Stimulated activated CD8-positive, alpha-beta memory T cell treated with anti-CD3 and anti-CD28 coated beads, Interleukin-7, amount 100 ng/mL, for 24 hours (primary cell): Measurements from ENCODE around the gene WDR90.
"Not testable (repeated sequence)": the region's sequence is repeated elsewhere in the genome, so short reads cannot be mapped to it uniquely, and the experiment has no call there.

ENCODE experiments used
- DNase-seq: peaks from one replicate; pipeline ENCODE4 v3.0.0-alpha.2; 2020; ENCODE audit warnings: low read depth

The WDR90 gene

GRCh38 chr16:689175-689897 is 40.2 kb downstream of the WDR90 start:
- no peak for DNase-seq

GRCh38 chr16:691242-691641 is 42.1 kb downstream of the WDR90 start:
- DNase-seq, result not testable (repeated sequence)

- no peak for DNase-seq
Measured at GRCh38 chr16:692356-693108, 43.4 kb downstream of the WDR90 start.

GRCh38 chr16:693364-693763 is 44.2 kb downstream of the WDR90 start:
- no peak for DNase-seq

GRCh38 chr16:693766-694165 is 44.6 kb downstream of the WDR90 start:
- DNase-seq, result no peak

GRCh38 chr16:694187-694862 is 45.2 kb downstream of the WDR90 start:
- no peak for DNase-seq

- DNase-seq, result no peak
Measured at GRCh38 chr16:694863-695354, 45.7 kb downstream of the WDR90 start.

- peak; percentile 38 for DNase-seq
Measured at GRCh38 chr16:695355-696089, 46.4 kb downstream of the WDR90 start.

GRCh38 chr16:698911-699671 is 49.9 kb downstream of the WDR90 start:
- no peak for DNase-seq

- no peak for DNase-seq
Measured at GRCh38 chr16:700684-701584, 51.8 kb downstream of the WDR90 start.

GRCh38 chr16:702341-702740 is 53.2 kb downstream of the WDR90 start:
- DNase-seq, result no peak

GRCh38 chr16:703406-703805 is 54.2 kb downstream of the WDR90 start:
- no peak for DNase-seq

- no peak for DNase-seq
Measured at GRCh38 chr16:704047-704446, 54.9 kb downstream of the WDR90 start.

GRCh38 chr16:704552-705380 is 55.6 kb downstream of the WDR90 start:
- no peak for DNase-seq

- no peak for DNase-seq
Measured at GRCh38 chr16:705431-706188, 56.4 kb downstream of the WDR90 start, which contains the start of gene FBXL16. Gene FBXL16 (minus strand): TSS chr16:705801. CDS start chr16:697405, 8,396 bp downstream.

GRCh38 chr16:706189-707061 is 57.3 kb downstream of the WDR90 start:
- DNase-seq, result no peak

- no peak for DNase-seq
Measured at GRCh38 chr16:707062-707538, 57.9 kb downstream of the WDR90 start.
